Measurements from ENCODE around the gene PLXNB1.

Gene PLXNB1

GRCh38 chr3:48451270-48451669, 21.4 kb upstream of the PLXNB1 start:
- TF ChIP-seq, protein P1, sequence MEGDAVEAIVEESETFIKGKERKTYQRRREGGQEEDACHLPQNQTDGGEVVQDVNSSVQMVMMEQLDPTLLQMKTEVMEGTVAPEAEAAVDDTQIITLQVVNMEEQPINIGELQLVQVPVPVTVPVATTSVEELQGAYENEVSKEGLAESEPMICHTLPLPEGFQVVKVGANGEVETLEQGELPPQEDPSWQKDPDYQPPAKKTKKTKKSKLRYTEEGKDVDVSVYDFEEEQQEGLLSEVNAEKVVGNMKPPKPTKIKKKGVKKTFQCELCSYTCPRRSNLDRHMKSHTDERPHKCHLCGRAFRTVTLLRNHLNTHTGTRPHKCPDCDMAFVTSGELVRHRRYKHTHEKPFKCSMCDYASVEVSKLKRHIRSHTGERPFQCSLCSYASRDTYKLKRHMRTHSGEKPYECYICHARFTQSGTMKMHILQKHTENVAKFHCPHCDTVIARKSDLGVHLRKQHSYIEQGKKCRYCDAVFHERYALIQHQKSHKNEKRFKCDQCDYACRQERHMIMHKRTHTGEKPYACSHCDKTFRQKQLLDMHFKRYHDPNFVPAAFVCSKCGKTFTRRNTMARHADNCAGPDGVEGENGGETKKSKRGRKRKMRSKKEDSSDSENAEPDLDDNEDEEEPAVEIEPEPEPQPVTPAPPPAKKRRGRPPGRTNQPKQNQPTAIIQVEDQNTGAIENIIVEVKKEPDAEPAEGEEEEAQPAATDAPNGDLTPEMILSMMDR (IDR thresholded peaks at IDR 0.05; ENCODE audit: control insufficient read depth, extremely low read depth, insufficient read depth) = no peak
- H3K4me3 ChIP-seq (ENCODE audit: low read depth, low read length) = no peak overlapping the region
- no peak for DNase-seq (ENCODE audit: low read depth)

DNA sequence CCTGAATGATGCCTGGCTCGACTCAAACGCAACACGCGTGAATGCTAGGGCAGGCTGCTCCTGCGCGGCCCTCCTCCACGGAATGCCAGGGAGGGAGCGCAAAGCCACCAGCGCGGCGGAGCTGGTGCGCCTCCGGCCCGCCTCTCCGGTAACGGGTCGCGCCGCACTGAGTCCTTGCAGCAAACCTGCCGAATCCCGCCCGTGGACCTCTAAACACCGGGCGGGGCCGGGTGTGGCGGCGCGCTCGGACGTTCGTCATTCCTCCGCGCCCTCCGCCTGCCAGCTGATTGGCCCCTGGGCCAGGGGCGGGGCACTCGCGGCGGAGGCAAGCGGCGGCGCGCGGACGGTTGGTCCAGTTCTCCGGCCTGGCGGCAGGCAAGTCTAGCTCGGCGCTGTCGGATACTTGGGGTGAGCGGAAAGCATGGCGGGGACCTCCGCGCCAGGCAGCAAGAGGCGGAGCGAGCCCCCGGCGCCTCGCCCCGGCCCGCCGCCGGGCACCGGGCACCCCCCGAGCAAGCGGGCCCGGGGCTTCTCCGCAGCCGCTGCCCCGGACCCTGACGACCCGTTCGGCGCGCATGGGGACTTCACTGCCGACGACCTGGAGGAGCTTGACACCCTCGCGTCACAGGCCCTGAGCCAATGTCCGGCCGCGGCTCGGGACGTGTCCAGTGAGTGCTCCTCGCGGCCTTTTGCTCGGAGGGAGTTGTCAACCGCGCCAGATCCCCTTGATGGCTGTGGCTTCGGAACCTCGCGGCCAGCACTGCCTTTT, 16.7 kb upstream of the PLXNB1 start, which contains the start of gene ATRIP:
TSS of gene ATRIP (plus strand) at position 313 of the 769 bp plus-strand sequence. CDS start at position 422, 109 bp downstream.
- H3K4me3 ChIP-seq (ENCODE audit: low read depth, low read length) = peak within 1 kb of the TSS; percentile 91
- TF ChIP-seq, protein P1 (IDR thresholded peaks at IDR 0.05; ENCODE audit: control insufficient read depth, extremely low read depth, insufficient read depth) = no peak
- peak; percentile 42 for DNase-seq (ENCODE audit: low read depth)

DNA sequence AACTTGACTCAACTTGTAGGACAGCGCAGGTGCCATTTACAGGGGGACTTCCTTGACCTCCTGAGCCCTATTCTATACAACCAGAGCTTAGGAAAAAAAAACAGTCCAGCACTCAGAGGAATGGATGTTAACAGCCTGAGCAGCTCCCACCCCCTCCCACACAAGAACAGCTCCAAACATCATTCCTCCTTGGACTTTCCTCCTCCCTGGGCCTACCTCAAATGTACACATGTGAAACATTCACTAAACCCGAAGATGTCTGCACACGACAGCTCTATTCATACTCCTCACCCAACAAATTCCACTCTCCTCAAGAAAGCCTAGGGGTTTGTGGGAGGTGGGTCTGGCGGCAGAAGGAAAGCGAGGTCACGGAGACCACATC, 16.1 kb upstream of the PLXNB1 start:
- DNase-seq (ENCODE audit: low read depth) = no peak
- H3K4me3 ChIP-seq (ENCODE audit: low read depth, low read length) = peak overlapping the region; percentile 91
- TF ChIP-seq, protein P1 (IDR thresholded peaks at IDR 0.05; ENCODE audit: control insufficient read depth, extremely low read depth, insufficient read depth) = no peak

DNA sequence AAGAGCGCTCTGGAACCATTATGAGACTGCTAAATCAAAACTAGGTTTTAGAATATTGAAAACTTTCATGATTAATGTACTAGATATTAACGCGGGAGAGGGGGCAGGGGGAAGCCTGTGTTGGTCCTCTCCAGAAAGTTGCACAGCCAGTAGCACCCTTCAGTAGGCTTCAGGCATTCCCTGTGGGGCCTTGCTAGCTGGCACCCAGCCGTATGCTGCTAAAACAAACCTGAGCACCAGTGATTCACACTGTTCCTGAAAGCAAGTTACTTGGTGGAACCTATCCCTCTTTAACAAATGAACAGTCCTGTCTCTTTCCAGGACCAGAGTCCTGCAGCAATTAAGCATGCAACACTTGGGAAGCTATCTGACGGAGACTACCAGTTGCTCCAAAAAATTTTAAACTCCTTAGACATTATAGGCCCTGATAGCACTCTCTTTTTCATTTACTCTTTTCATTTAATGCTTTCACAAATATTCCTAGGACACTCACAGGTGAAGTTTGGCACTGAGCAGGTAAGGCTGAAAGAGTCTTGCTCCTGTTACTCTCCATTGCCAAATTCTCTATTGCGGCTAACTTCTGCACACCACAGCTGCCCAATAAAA, 15.5 kb upstream of the PLXNB1 start:
- no peak for DNase-seq (ENCODE audit: low read depth)
- H3K4me3 ChIP-seq (ENCODE audit: low read depth, low read length) = peak overlapping the region; percentile 91
- TF ChIP-seq, protein P1 (IDR thresholded peaks at IDR 0.05; ENCODE audit: control insufficient read depth, extremely low read depth, insufficient read depth) = no peak

- no peak overlapping the region for H3K4me3 ChIP-seq (ENCODE audit: low read depth, low read length)
- TF ChIP-seq, protein P1 (IDR thresholded peaks at IDR 0.05; ENCODE audit: control insufficient read depth, extremely low read depth, insufficient read depth) = no peak
- no peak for DNase-seq (ENCODE audit: low read depth)
These were observed 12.1 kb upstream of the PLXNB1 start for GRCh38 chr3:48441940-48442339.

GRCh38 chr3:48440590-48440958, 10.7 kb upstream of the PLXNB1 start:
- peak overlapping the region; percentile 96 for H3K4me3 ChIP-seq (ENCODE audit: low read depth, low read length)
- TF ChIP-seq, protein P1 (IDR thresholded peaks at IDR 0.05; ENCODE audit: control insufficient read depth, extremely low read depth, insufficient read depth) = no peak
- no peak for DNase-seq (ENCODE audit: low read depth)

Data from LNCaP clone FGC (cell line).